Measurements from ENCODE around the gene C1QTNF4.

GRCh38 chr11:47642099-47642855, 48.1 kb upstream of the C1QTNF4 start, which contains the start of gene MTCH2:
- TF ChIP-seq GATA2 (IDR thresholded peaks at IDR 0.05; ENCODE audit: low read depth, low read length) (no peak), GATA3 (IDR thresholded peaks at IDR 0.05; ENCODE audit: low read depth, low read length) (no peak)
